Heart left ventricle (tissue), 16 donors: ENCODE measurements around the gene OTOF. TPM values are rescaled to one million over a fixed set of nuclear protein-coding genes. Genes with fewer than 3 reads are reported as not detected.

ENCODE experiments used
- ATAC-seq, 4 donors: fragments of 200-7000 bp; cut with Tn5 transposase; one replicate each; pipeline ENCODE4 v1.9.1; 2020 to 2022; ENCODE audit warnings: moderate library complexity in 4 of 4, mild to moderate bottlenecking in 3 of 4, moderate number of reproducible peaks in 1 of 4
- DNase-seq, 5 donors: peaks; one replicate each; pipeline ENCODE4 v3.0.0-alpha.2; 2020
- H3K27ac ChIP-seq, 12 donors: fragments of 200-600 bp; sonication (generic) in 4 of 12; one replicate each; pipeline versions ENCODE4 v1.5.0 to v1.8.0; 2016 to 2022; ENCODE audit warnings: mild to moderate bottlenecking in 2 of 12
- H3K27me3 ChIP-seq, 9 donors: fragments of 200-600 bp; sonication (generic) in 2 of 9; one replicate each; pipeline versions ENCODE4 v1.5.1 to v1.8.0; 2016 to 2022; ENCODE audit warnings: mild to moderate bottlenecking in 3 of 9
- H3K36me3 ChIP-seq, 9 donors: fragments of 200-600 bp; sonication (generic) in 2 of 9; one replicate each; pipeline versions ENCODE4 v1.5.0 to v1.8.0; 2018 to 2022; ENCODE audit warnings: mild to moderate bottlenecking in 2 of 9
- H3K4me1 ChIP-seq, 12 donors: fragments of 200-600 bp; sonication (generic) in 4 of 12; one replicate each; pipeline versions ENCODE4 v1.5.0 to v1.8.0; 2016 to 2022; ENCODE audit warnings: mild to moderate bottlenecking in 3 of 12
- H3K4me3 ChIP-seq, 12 donors: fragments of 200-600 bp; sonication (generic) in 4 of 12; one replicate each; pipeline versions ENCODE4 v1.5.0 to v1.8.0; 2017 to 2022; ENCODE audit warnings: mild to moderate bottlenecking in 9 of 12, moderate library complexity in 4 of 12
- H3K9me3 ChIP-seq, 12 donors: fragments of 200-600 bp; sonication (generic) in 4 of 12; one replicate each; pipeline versions ENCODE4 v1.5.0 to v1.8.0; 2016 to 2022; ENCODE audit warnings: mild to moderate bottlenecking in 1 of 12
- POLR2A ChIP-seq, 2 donors: fragments of 450-650 bp; IDR thresholded peaks; one replicate each; pipeline ENCODE4 v1.6.1; 2017; ENCODE audit warnings: antibody characterized with exemption in 2 of 2, mild to moderate bottlenecking in 2 of 2, moderate library complexity in 2 of 2
- WGBS, 4 donors: extraction: QIAGEN DNeasy Blood & Tissue Kit in 2 of 4; methylation state at CpG; one replicate each; pipeline versions ENCODE4 v1.1.5 to v1.1.7; 2013 to 2018; 5-methylcytosine and 5-hydroxymethylcytosine counted together
- intact Hi-C, 10 donors: fragments of 100-400 bp; cut with DNase I; formaldehyde crosslinking; loops; one replicate each; pipeline versions ENCODE4 v1.11.1 to v1.14.2; 2022
- polyA plus RNA-seq, 2 donors: library from polyadenylated mRNA; stranded (reverse); fragments of 200-250 nt; gene quantifications; one replicate each; pipeline ENCODE4 v1.2.3, GENCODE V29; 2013
- total RNA-seq, 9 donors: library from RNA; depleted of rRNA in 2 of 9; stranded (reverse); fragments of >200 nt in 2 of 9; fragmentation: NEBNext Ultra II Directional in 3 of 9; extraction: Animal tissue kit (Norgen Biotek cat#: 25700) in 3 of 9; gene quantifications; one replicate each; pipeline versions ENCODE4 v1.1.0 to v1.2.4, GENCODE V29; 2016 to 2023
- TF ChIP-seq, protein P1 (sequence below), 12 donors: fragments of 200-600 bp; sonication (generic) in 4 of 12; IDR thresholded peaks; one replicate each; pipeline versions ENCODE4 v1.5.0 to v1.8.0; 2018 to 2022; ENCODE audit warnings: antibody characterized with exemption in 12 of 12, mild to moderate bottlenecking in 5 of 12
- donor health status: ischemic (EF 13 %, LVEDD 7.1; RV severe dilation, severe dysfunction).
- donor health status: healthy with polysubstance abuse.
- donor health status: DM: no; HTN: yes; CAD: no.
- donor health status: DM: no; HTN: no; CAD: no.
- donor health status: ischemic (EF 25% LVEDD 6.9; RV normal size, moderate dysfunction).
- donor health status: ischemic (EF 25% LVEDD 5.7; RV mildly dilated, moderate dysfunction).
- donor health status: healthy.
- donor health status: DM: yes; HTN: yes; CAD: no.
- donor health status: ischemic (EF 35%, LVEDD 5.7; RV mildly dilated, moderate dysfunction).
- donor health status: nonischemic (EF 11% LVEDD 7.7; RV severe dilation, severe dysfunction).
- donor health status: DM: yes; HTN: yes; CAD: no.
- donor health status: PGD.
- donor health status: ischemic (EF 29% LVEDD 5.4; RV normal size, mild dysfunction).
- donor health status: nonischemic (EF 23%, LVEDD 6.1; RV moderate dilation, normal function).

The OTOF gene
- total and polyA plus RNA-seq, 11 donors, result 0.03 to 0.14 (median 0.04) TPM; not detected in 8

DNA sequence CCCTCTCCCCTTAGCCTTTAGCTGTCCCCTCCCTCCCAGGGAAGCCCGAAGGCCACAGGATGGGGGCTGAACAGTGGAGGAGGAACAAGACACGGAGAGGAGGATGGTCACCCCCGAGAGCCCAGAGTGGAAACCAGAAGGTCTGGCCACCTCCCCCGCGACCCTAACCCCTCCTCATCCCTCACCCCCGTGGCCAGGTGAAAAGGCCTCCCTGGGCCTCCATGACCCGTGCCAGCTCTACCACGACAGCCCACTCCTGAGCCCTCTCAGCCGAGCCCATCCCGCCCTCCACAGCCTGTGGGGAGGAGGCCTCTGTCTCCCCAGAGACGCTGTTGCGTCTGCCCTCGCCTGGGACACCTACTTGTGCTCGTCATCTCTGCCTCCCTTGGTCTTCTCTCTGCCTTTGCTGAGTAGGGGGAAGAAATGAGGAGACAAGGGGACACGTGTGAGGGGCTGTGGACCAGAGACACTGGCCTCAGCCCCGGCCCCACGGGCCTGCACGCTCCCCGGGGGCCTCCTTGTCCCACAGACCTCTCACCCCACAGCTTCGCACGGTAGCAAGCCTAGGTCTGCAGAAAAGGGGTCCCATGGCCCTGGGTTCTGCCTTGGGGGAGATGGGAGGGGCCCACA is 32.5 kb upstream of the OTOF start:
- TF ChIP-seq, protein P1, sequence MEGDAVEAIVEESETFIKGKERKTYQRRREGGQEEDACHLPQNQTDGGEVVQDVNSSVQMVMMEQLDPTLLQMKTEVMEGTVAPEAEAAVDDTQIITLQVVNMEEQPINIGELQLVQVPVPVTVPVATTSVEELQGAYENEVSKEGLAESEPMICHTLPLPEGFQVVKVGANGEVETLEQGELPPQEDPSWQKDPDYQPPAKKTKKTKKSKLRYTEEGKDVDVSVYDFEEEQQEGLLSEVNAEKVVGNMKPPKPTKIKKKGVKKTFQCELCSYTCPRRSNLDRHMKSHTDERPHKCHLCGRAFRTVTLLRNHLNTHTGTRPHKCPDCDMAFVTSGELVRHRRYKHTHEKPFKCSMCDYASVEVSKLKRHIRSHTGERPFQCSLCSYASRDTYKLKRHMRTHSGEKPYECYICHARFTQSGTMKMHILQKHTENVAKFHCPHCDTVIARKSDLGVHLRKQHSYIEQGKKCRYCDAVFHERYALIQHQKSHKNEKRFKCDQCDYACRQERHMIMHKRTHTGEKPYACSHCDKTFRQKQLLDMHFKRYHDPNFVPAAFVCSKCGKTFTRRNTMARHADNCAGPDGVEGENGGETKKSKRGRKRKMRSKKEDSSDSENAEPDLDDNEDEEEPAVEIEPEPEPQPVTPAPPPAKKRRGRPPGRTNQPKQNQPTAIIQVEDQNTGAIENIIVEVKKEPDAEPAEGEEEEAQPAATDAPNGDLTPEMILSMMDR (IDR thresholded peaks at IDR 0.05), result no peak
- TF ChIP-seq POLR2A (IDR thresholded peaks at IDR 0.05), result no peak
- Histone ChIP-seq H3K36me3 (no peaks in the 10 kb centered on the region), H3K27ac (no peak overlapping the region), H3K4me3 (no peak overlapping the region), H3K4me1 (no peaks in the 10 kb centered on the region), H3K9me3 (no peaks in the 10 kb centered on the region), H3K27me3 (peaks cover 0 to 11% (median 0%) of the 10 kb centered on the region in 9 donors)
- WGBS, 4 donors, result 80 to 86% (median 83%) methylated on average over 16 to 21 of the region's 21 CpGs
- ATAC-seq (no peak), DNase-seq (no peak)
- intact Hi-C loops, result no loop called here

DNA sequence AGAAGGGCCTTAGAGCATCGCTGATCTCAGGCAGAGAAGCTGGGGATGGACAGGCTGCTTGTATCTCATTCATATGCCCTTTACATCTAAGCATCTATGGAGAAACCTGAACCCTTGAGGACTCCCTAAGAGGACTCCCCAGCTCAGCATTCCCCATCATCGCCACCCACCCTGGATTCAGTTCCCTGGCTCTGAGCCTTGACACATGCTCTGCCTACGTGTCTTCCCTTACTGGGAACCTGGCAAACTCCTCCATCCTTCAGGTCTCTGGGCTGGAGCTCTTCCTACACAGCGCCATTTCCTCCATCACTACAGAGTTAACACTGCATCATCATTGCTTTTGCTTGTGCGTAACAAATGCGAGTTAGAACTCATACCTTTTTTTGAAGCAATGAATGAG is 31.2 kb upstream of the OTOF start:
- Histone ChIP-seq H3K27me3 (peaks cover 0 to 11% (median 0%) of the 10 kb centered on the region in 9 donors), H3K4me1 (no peaks in the 10 kb centered on the region), H3K9me3 (no peaks in the 10 kb centered on the region), H3K36me3 (no peaks in the 10 kb centered on the region), H3K27ac (no peak overlapping the region), H3K4me3 (no peak overlapping the region)
- intact Hi-C loops, result loop anchor here in 2 of 10 donors (10.0 kb wide), 1 partner anchor 66 kb away; no protein-coding TSS in a partner anchor
- no peak for ATAC-seq
- no peak for DNase-seq
- WGBS, 4 donors, result 84 to 90% (median 87%) methylated on average over 6 of the region's 6 CpGs
- TF ChIP-seq POLR2A (IDR thresholded peaks at IDR 0.05), result no peak
- TF ChIP-seq, protein P1 (IDR thresholded peaks at IDR 0.05), result no peak

DNA sequence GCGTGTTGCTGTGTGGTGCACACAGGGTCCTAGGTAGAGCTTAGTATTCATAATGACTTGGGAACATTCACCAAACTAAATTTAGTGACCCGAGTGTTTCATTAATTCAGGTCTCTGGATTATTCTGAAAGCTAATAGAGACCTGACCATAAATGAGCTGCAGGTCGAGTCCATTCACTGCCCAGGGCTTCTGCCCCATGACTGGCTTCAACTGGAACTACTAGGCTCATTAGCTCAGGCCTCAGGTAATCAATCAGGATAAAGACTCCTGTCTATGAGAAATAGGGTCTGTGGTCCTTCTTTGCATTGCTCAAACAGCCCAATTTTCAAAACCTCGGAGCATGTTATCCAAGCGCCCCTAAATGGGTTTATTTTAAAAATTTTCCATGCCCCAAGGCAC is 30.0 kb upstream of the OTOF start:
- DNase-seq (no peak), ATAC-seq (no peak)
- Histone ChIP-seq H3K9me3 (no peaks in the 10 kb centered on the region), H3K27ac (no peak overlapping the region), H3K36me3 (no peaks in the 10 kb centered on the region), H3K27me3 (peaks cover 0 to 9% (median 0%) of the 10 kb centered on the region in 9 donors), H3K4me1 (peaks cover 0 to 11% (median 5%) of the 10 kb centered on the region in 12 donors), H3K4me3 (no peak overlapping the region)
- WGBS, 4 donors, result 85 to 91% (median 89%) methylated on average over 5 of the region's 5 CpGs
- TF ChIP-seq, protein P1 (IDR thresholded peaks at IDR 0.05), result no peak
- no peak for TF ChIP-seq POLR2A (IDR thresholded peaks at IDR 0.05)
- intact Hi-C loops, result loop anchor here in 2 of 10 donors (10.0 kb wide), 1 partner anchor 67 kb away; no protein-coding TSS in a partner anchor

DNA sequence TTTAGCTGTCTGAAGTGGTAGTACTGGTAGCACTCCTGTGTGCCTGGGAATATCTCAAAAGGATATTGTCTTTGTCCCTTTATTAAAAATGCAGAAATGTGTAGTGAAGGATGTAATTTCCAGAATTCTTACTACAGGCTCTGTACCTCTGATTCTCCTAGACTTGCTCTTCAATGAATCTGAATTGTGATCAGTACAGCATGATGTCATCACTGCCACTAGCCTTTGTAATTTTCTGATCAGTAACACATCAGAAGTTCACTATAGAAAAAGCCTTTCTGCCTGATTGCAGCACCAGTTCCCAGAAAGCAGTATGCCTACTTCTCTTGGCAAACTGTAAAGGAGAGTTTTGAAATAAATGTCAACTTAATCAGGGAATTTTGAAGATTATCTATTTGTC is 29.2 kb upstream of the OTOF start:
- no peak for TF ChIP-seq POLR2A (IDR thresholded peaks at IDR 0.05)
- TF ChIP-seq, protein P1 (IDR thresholded peaks at IDR 0.05), result no peak
- H3K9me3 ChIP-seq, result no peaks in the 10 kb centered on the region
- H3K4me1 ChIP-seq, result peaks cover 0 to 12% (median 5%) of the 10 kb centered on the region in 12 donors
- no peak overlapping the region for H3K27ac ChIP-seq
- no peaks in the 10 kb centered on the region for H3K36me3 ChIP-seq
- no peak for ATAC-seq
- H3K4me3 ChIP-seq, result no peak overlapping the region
- intact Hi-C loops, result loop anchor here in 2 of 10 donors (10.0 kb wide), 1 partner anchor 68 kb away; no protein-coding TSS in a partner anchor
- peaks cover 0 to 14% (median 0%) of the 10 kb centered on the region in 9 donors for H3K27me3 ChIP-seq
- no peak for DNase-seq
